GM12874 (cell line): ENCODE data around the gene GOLGA2.

Experiments used
- CTCF ChIP-seq: IDR thresholded peaks from 2 replicates; pipeline ENCODE4 v1.5.1; 2011; ENCODE audit warnings: low read depth, mild to moderate bottlenecking, control low read depth, low read length, moderate library complexity; ENCODE audit not compliant: insufficient read depth

Gene GOLGA2

GRCh38 chr9:128252317-128253139 is 23.3 kb downstream of the GOLGA2 start:
- no peak for TF ChIP-seq CTCF

- TF ChIP-seq CTCF, result no peak
Observed at GRCh38 chr9:128251732-128252100, 24.1 kb downstream of the GOLGA2 start.

- no peak for TF ChIP-seq CTCF
Observed at GRCh38 chr9:128250839-128251731, 24.7 kb downstream of the GOLGA2 start.

GRCh38 chr9:128249908-128250838 is 25.6 kb downstream of the GOLGA2 start:
- no peak for TF ChIP-seq CTCF

- TF ChIP-seq CTCF, result no peak
Observed at GRCh38 chr9:128249558-128249907, 26.3 kb downstream of the GOLGA2 start.

GRCh38 chr9:128247226-128247803 is 28.5 kb downstream of the GOLGA2 start:
- no peak for TF ChIP-seq CTCF
